Activated T-cell treated with anti-CD3 and anti-CD28 coated beads for 4 hours (primary cell): ENCODE measurements around the gene SARS2.
"Not testable (repeated sequence)": the region's sequence is repeated elsewhere in the genome, so short reads cannot be mapped to it uniquely, and the experiment has no call there.

Experiments
- DNase-seq: peaks from one replicate; pipeline ENCODE4 v3.0.0-alpha.2; 2020

SARS2 gene

GRCh38 chr19:38890686-38891085, 39.9 kb downstream of the SARS2 start:
- DNase-seq = no peak

- DNase-seq = no peak
These were observed 40.8 kb downstream of the SARS2 start for GRCh38 chr19:38889803-38890202.

- DNase-seq = no peak
These were observed 41.7 kb downstream of the SARS2 start for GRCh38 chr19:38888876-38889275.

- DNase-seq = not testable (repeated sequence)
These were observed 45.9 kb downstream of the SARS2 start for GRCh38 chr19:38884691-38885090.

GRCh38 chr19:38883286-38883685, 47.3 kb downstream of the SARS2 start:
- DNase-seq = no peak

GRCh38 chr19:38880882-38881609, 49.5 kb downstream of the SARS2 start:
- no peak for DNase-seq

- DNase-seq = no peak
These were observed 50.3 kb downstream of the SARS2 start for GRCh38 chr19:38880076-38880881.

GRCh38 chr19:38879400-38879751, 51.2 kb downstream of the SARS2 start:
- DNase-seq = no peak

- DNase-seq = no peak
These were observed 51.8 kb downstream of the SARS2 start for GRCh38 chr19:38878575-38879399.

- peak; percentile 51 for DNase-seq
These were observed 52.6 kb downstream of the SARS2 start, which contains the start of gene RINL for GRCh38 chr19:38877781-38878574. RINL (minus strand) TSS chr19:38878275; CDS start chr19:38876742, 1,533 bp downstream.

GRCh38 chr19:38875656-38876395, 54.7 kb downstream of the SARS2 start:
- DNase-seq = no peak

- DNase-seq = not testable (repeated sequence)
These were observed 57.2 kb downstream of the SARS2 start for GRCh38 chr19:38873400-38873799.

GRCh38 chr19:38870612-38871011, 60.0 kb downstream of the SARS2 start:
- DNase-seq = no peak

- peak; percentile 89 for DNase-seq
These were observed 60.5 kb downstream of the SARS2 start for GRCh38 chr19:38869836-38870607.

- no peak for DNase-seq
These were observed 61.3 kb downstream of the SARS2 start for GRCh38 chr19:38869160-38869835.

GRCh38 chr19:38868551-38868950, 62.0 kb downstream of the SARS2 start:
- DNase-seq = no peak

- DNase-seq = no peak
These were observed 63.3 kb downstream of the SARS2 start for GRCh38 chr19:38867171-38867780.
